Activated T-cell treated with anti-CD3 and anti-CD28 coated beads for 48 hours (primary cell): ENCODE results near the gene TREH.

Experiments used
- DNase-seq: peaks from one replicate; pipeline ENCODE4 v3.0.0-alpha.2; 2020; ENCODE audit warnings: low read depth

Gene TREH

GRCh38 chr11:118610773-118611432, 68.5 kb downstream of the TREH start:
- DNase-seq: peak; percentile 86

DNA sequence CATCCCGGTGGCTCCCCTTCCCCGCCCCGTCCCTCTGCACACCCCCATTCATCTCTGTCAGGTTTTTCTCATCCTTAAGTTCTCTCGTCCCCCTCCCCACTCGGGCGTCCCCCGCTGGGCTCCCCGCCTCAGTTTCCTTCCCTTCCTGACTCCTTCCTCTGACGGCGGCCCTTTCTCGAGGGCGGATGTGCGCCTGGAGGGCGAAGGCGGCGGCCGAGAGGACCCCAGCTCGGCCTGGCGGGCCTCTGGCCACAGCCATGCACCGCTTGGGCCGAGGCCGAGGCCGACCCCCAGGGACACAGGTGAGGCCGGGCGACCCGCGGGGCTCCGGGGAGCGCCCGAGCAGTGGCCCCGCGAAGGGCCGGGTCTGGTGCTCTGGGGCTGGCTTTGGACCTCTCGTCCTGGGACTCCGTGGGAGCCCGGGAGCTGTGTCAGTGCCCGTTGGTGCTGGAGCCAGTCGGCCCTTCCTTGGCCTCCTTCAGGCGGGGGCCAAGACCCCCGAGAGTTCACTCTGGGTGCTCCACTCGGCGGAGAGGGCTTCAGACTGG, 69.2 kb downstream of the TREH start:
- no peak for DNase-seq

DNA sequence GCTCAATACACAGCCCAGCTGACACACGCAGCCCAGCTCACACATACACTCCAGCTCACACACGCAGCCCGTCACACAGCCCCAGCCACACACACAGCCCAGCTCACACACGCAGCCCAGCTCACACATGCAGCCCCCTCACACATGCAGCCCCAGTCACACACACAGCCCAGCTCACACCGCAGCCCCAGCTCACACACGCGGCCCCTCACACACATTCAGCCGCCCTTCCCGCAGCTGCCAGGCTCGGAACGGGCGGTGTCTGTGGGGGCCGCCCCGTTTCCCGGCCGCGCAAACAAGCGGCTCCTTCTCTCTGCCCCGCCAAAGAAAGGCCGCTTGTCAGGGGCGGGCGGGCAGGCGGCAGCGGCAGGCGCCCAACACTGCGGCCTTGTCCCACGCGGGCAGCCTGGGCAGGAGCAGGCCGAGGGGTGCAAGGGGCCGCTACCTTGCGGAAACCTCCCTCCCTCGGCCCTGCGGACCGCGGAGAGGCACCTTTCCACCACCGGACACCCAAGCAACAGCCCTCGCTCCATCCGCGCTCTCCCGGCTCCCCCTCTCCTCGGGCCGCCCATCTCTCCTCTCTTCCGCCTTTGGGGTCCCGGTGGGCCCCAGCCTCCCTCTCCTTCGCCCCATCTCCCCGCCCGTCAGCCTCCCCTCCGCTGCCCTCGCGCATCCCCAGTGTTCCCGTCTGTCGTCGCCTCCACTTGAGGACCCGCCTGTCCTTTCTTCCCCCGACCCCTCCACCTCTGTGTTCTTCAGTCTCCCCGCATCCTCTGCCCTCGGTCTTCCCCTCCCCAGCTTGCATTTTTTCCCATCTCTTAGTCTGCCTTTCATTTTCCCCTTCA, 69.8 kb downstream of the TREH start:
- DNase-seq: no peak

- peak; percentile 52 for DNase-seq
Measured at GRCh38 chr11:118608360-118609227, 70.9 kb downstream of the TREH start.

GRCh38 chr11:118607401-118608359, 71.8 kb downstream of the TREH start, which contains the start of gene PHLDB1:
PHLDB1 (plus strand) TSS chr11:118607615; CDS start chr11:118613837, 6,222 bp downstream.
- no peak for DNase-seq
